Stimulated activated CD4-positive, alpha-beta T cell treated with anti-CD3 and anti-CD28 coated beads, Interleukin-2, amount 100 ng/mL, for 48 hours (primary cell): ENCODE data around the gene CD47.
A peak's percentile ranks its signal among the peaks of the same experiment; 100 is the strongest.

Experiments used
- DNase-seq, 2 donors: peaks; one replicate each; pipeline ENCODE4 v3.0.0-alpha.2; 2020

The CD47 gene

GRCh38 chr3:108090049-108090700, 656 bp downstream of the CD47 start:
- DNase-seq: peak; percentile 45 to 47

GRCh38 chr3:108089579-108089978, 1.3 kb downstream of the CD47 start:
- no peak for DNase-seq

GRCh38 chr3:108088697-108089096, 2.1 kb downstream of the CD47 start:
- peak in 1 of 2 donors; percentile 38 for DNase-seq

GRCh38 chr3:108088146-108088545, 2.7 kb downstream of the CD47 start:
- DNase-seq: no peak

- no peak for DNase-seq
These were observed 4.2 kb downstream of the CD47 start for GRCh38 chr3:108086653-108087052.

- DNase-seq: no peak
These were observed 5.0 kb downstream of the CD47 start for GRCh38 chr3:108085810-108086350.

GRCh38 chr3:108085370-108085769, 5.5 kb downstream of the CD47 start:
- DNase-seq: no peak

GRCh38 chr3:108079877-108080276, 11.0 kb downstream of the CD47 start:
- DNase-seq: no peak

GRCh38 chr3:108079043-108079442, 11.8 kb downstream of the CD47 start:
- DNase-seq: no peak

GRCh38 chr3:108076564-108076963, 14.3 kb downstream of the CD47 start:
- no peak for DNase-seq

- DNase-seq: no peak
These were observed 16.9 kb downstream of the CD47 start for GRCh38 chr3:108073764-108074431.

GRCh38 chr3:108071368-108071767, 19.5 kb downstream of the CD47 start:
- no peak for DNase-seq

GRCh38 chr3:108070356-108070755, 20.5 kb downstream of the CD47 start:
- DNase-seq: no peak

GRCh38 chr3:108067768-108068167, 23.1 kb downstream of the CD47 start:
- DNase-seq: no peak

- DNase-seq: no peak
These were observed 25.7 kb downstream of the CD47 start for GRCh38 chr3:108065096-108065495.

- no peak for DNase-seq
These were observed 26.4 kb downstream of the CD47 start for GRCh38 chr3:108064293-108064887.

- no peak for DNase-seq
These were observed 28.8 kb downstream of the CD47 start for GRCh38 chr3:108062051-108062450.

GRCh38 chr3:108060331-108060730, 30.5 kb downstream of the CD47 start:
- no peak for DNase-seq

- DNase-seq: no peak
These were observed 34.9 kb downstream of the CD47 start for GRCh38 chr3:108055931-108056330.

GRCh38 chr3:108054935-108055334, 35.9 kb downstream of the CD47 start:
- DNase-seq: no peak

GRCh38 chr3:108053483-108053882, 37.3 kb downstream of the CD47 start:
- DNase-seq: no peak

- no peak for DNase-seq
These were observed 37.8 kb downstream of the CD47 start for GRCh38 chr3:108053067-108053466.

GRCh38 chr3:108051005-108051404, 39.8 kb downstream of the CD47 start:
- no peak for DNase-seq

GRCh38 chr3:108047987-108048386, 42.8 kb downstream of the CD47 start:
- no peak for DNase-seq
